Astrocyte of the spinal cord (primary cell): Measurements from ENCODE around the gene ADARB2.

ENCODE experiments used
- DNase-seq: peaks from one replicate; pipeline ENCODE4 v3.0.0; 2011; ENCODE audit warnings: low read depth, low spot score
- H3K4me3 ChIP-seq: 2 replicates; pipeline ENCODE4 v1.5.1; 2011; ENCODE audit warnings: low read depth, mild to moderate bottlenecking, low read length, moderate library complexity
- in situ Hi-C: cut with HindIII; loops from 2 replicates; pipeline ENCODE4 v1.10.0; 2017; ENCODE audit warnings: low sequenced_read_pairs
- TF ChIP-seq, protein P1 (sequence below): IDR thresholded peaks from 2 replicates; pipeline ENCODE4 v1.5.1; 2012; ENCODE audit warnings: low read depth, mild to moderate bottlenecking, low read length, inconsistent platforms

The ADARB2 gene

DNA sequence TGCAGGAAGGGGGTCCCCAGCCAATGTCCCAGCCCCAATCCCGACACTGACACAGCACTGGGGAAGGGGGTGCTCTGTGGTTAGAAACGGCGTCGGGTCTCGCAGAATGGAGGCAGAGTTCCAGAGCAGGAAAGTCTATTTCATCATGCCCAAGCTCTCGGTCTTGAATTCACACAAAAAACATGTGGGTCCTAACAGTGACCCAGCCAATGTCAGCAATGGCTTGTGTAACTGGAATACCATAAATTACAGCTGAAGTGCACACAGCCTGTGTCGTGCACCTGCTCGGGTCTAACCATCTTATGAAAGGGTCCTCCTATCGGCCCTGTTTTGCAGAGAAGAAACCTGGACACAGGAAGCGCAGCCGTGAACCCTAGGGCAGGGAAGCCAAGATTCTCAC lies 324.1 kb downstream of the ADARB2 start:
- TF ChIP-seq, protein P1, sequence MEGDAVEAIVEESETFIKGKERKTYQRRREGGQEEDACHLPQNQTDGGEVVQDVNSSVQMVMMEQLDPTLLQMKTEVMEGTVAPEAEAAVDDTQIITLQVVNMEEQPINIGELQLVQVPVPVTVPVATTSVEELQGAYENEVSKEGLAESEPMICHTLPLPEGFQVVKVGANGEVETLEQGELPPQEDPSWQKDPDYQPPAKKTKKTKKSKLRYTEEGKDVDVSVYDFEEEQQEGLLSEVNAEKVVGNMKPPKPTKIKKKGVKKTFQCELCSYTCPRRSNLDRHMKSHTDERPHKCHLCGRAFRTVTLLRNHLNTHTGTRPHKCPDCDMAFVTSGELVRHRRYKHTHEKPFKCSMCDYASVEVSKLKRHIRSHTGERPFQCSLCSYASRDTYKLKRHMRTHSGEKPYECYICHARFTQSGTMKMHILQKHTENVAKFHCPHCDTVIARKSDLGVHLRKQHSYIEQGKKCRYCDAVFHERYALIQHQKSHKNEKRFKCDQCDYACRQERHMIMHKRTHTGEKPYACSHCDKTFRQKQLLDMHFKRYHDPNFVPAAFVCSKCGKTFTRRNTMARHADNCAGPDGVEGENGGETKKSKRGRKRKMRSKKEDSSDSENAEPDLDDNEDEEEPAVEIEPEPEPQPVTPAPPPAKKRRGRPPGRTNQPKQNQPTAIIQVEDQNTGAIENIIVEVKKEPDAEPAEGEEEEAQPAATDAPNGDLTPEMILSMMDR, result no peak
- H3K4me3 ChIP-seq, result no peak overlapping the region
- in situ Hi-C loops, result no loop called here
- DNase-seq, result no peak

DNA sequence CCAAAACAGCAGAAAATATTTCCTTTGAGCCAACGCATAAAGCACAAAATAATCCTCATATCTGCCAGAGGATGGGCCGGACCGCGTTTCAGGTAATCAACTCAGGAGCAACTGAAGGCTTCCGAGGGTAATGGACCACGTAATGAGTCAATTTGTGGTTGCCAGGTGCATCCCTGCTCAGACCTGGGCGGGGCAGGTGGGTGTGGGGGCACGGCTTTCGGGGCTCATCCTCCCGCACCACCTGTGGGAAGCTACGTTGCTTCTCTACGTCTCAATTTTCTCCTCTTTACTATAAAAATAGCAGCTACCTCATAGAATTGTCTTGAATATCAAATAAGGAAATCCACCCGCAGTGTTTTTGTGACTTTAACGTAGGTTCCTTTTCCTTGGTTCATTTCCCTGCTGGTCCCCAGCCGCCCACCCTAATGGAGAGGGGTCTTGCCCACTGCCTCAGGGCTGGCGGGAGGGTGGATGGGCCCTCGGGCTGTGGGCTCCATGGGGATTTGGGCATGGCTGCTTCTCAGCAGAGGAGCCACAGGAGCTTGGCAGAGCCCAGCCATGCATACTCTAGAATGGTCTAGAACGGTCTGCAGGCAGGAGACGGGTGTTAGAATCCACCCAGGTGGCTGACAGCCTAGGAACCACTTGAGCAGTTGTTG lies 324.7 kb downstream of the ADARB2 start:
- TF ChIP-seq, protein P1, result no peak
- in situ Hi-C loops, result no loop called here
- DNase-seq, result no peak
- no peak overlapping the region for H3K4me3 ChIP-seq

DNA sequence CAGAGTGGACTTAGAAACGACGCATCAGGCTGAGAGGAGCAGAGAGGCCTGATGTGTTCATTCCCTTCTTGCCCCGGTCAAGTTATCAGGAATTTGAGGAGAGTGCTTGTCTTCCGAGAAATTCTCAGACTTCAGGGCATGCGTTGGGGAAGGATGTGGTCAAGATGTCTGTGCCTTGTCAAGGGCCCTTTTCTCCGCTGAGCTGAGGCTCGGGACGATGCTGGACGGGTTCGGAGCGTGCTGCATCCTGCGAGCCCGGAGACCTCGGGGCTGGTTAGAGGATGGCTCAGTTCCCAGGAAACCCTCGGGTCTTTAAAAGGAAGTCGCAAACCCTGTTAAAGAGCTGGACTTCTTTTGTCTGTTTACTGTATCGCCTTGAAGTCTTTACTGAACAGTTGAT lies 325.4 kb downstream of the ADARB2 start:
- TF ChIP-seq, protein P1, result no peak
- H3K4me3 ChIP-seq, result no peak overlapping the region
- in situ Hi-C loops, result no loop called here
- no peak for DNase-seq

DNA sequence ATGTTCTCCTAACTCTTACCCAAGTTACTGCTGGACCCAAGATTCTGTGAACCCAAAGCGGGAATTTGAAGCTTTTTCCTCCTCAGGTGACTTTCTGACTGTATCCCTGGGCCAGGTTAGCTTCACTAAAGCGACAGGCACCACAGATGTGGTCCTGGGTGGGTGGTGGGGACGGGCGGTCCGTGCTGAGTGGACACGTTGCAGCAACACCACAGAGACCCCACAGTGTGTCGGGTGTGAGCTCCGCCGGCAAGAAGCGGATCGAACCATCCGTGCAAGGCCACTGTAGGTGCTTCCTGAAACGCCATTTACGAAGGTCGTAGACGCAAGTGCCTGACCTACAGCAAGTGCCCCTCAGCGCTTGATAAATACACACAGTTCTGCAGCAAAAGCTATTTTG lies 325.9 kb downstream of the ADARB2 start:
- H3K4me3 ChIP-seq, result no peak overlapping the region
- DNase-seq, result no peak
- in situ Hi-C loops, result no loop called here
- TF ChIP-seq, protein P1, result no peak

DNA sequence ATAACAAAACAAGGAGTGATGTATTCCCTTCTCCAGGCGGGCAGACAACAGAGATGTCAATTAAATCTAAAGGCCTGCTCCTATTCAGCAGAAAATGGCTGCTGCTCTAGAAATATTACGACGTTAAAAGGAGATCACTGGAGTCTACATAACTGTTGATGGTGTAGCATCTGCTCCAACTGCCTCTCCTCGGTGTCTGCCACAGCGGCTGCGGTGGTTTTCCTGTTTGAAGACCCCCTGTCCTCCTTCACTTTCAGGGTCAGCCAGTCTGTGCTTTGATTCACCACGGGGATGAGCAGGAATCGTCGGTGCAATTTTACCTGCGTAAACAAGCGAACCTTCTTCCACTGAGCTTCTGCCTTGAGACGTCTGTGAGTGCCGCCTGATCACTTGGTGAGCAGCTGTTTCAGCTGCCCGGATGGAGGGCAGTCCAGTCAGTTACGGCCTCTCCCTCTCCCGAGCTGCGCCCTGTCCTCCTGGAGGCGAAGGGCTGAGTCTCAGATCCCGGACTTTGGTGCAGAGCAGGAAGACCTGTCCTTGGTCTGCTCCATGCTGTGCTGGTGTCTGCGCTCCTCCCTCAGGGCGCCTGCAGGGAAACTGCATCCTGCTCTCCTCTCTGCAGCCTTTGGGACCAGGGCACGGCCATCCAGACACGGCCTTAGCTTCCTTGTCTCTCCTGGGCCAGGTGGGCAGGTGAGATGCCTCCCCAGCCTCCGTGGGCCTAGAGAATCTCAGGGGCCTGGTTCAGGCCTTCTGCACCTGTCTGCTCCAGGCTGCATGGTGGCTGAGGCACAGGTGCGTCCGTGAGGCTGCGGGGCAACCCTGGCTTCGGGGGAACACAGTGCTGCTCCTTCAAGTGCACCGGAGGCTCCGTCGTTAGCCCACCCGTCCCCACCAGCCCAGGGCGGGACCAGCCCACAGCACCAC lies 326.6 kb downstream of the ADARB2 start:
- H3K4me3 ChIP-seq, result no peak overlapping the region
- TF ChIP-seq, protein P1, result no peak
- DNase-seq, result no peak
- in situ Hi-C loops, result no loop called here

DNA sequence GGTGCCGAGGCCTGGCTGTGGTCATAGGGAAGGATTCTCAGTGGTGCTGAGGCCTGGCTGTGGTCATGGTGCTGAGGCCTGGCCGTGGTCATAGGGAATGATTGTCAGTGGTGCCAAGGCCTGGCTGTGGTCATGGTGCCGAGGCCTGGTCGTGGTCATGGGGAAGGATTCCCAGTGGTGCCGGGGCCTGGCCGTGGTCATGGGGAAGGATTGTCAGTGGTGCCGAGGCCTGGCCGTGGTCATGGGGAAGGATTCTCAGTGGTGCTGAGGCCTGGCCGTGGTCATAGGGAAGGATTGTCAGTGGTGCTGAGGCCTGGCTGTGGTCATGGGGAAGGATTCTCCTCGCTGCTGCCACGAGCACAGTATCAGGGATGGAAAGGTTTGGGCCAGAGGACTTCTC lies 327.3 kb downstream of the ADARB2 start:
- TF ChIP-seq, protein P1, result no peak
- no peak for DNase-seq
- in situ Hi-C loops, result no loop called here
- no peak overlapping the region for H3K4me3 ChIP-seq
